ENCODE measurements around the gene GPX2.

GPX2 gene

DNA sequence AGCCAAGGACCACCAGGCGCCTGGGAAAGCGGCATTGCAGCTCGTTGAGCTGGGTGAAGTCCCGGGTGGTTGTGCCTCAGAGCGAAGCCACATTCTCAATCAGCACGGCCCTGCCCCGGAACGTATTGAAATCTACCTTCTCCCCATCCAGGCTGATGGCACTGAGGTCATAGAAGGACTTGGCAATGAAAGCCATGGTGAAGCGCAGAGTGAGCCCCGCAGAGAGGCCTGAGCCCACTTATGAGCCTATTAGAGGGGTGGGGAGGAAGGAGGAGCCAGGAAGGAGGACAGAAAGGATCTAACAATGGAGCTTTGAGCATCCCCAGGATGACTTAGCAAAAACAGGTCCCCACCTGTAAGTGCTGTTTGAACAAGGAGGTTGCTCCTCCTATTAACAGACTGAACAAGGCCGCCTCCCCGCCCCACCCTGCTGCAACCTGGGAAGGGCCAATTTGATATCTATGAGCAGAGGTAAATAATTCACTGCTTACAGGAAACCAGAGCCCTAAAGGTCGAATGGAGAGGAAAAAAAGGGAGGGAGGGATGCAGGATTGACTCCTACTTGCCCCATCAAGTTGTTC lies at the start of gene GPX2:
Gene GPX2 (minus strand): TSS at position 215 of the 581 bp plus-strand sequence. CDS start 19 bp downstream, at position 196.
- TF ChIP-seq YY1 (IDR thresholded peaks at IDR 0.05; ENCODE audit: low read depth) (no peak), RAD21 (IDR thresholded peaks at IDR 0.05; ENCODE audit: low read depth) (no peak), EP300 (IDR thresholded peaks at IDR 0.05; ENCODE audit: borderline replicate concordance) (no peak), NFIC (IDR thresholded peaks at IDR 0.05) (no peak)

DNA sequence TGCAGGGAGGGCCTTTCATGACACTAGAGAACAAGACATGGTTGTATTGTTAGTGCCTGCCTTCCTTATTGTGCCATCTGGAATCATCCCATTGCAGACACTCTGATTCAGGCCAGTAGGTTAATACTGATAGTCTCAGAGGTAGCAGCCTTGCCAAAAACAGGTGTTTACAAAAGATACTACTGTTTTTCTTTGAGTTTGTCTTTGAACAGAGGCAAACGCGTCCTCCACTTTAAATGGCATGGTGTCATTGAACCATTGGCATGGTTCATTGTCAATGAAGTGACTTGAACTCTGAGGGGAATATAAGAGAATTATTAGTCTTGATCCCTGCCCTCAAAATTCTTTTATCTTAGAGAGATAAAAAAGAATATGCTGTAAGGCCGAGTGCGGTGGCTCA lies 48.4 kb upstream of the GPX2 start:
- TF ChIP-seq TAF1 (IDR thresholded peaks at IDR 0.05; ENCODE audit: low read depth): no peak
- no peak for TF ChIP-seq ZBTB7A (IDR thresholded peaks at IDR 0.05; ENCODE audit: low read depth)
- TF ChIP-seq, protein P1, sequence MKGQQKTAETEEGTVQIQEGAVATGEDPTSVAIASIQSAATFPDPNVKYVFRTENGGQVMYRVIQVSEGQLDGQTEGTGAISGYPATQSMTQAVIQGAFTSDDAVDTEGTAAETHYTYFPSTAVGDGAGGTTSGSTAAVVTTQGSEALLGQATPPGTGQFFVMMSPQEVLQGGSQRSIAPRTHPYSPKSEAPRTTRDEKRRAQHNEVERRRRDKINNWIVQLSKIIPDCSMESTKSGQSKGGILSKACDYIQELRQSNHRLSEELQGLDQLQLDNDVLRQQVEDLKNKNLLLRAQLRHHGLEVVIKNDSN (IDR thresholded peaks at IDR 0.05): no peak
- TF ChIP-seq NFIC (IDR thresholded peaks at IDR 0.05): no peak
- no peak for TF ChIP-seq RAD21 (IDR thresholded peaks at IDR 0.05; ENCODE audit: low read depth)
- no peak for TF ChIP-seq TEAD4 (IDR thresholded peaks at IDR 0.05)
- TF ChIP-seq, protein P2, sequence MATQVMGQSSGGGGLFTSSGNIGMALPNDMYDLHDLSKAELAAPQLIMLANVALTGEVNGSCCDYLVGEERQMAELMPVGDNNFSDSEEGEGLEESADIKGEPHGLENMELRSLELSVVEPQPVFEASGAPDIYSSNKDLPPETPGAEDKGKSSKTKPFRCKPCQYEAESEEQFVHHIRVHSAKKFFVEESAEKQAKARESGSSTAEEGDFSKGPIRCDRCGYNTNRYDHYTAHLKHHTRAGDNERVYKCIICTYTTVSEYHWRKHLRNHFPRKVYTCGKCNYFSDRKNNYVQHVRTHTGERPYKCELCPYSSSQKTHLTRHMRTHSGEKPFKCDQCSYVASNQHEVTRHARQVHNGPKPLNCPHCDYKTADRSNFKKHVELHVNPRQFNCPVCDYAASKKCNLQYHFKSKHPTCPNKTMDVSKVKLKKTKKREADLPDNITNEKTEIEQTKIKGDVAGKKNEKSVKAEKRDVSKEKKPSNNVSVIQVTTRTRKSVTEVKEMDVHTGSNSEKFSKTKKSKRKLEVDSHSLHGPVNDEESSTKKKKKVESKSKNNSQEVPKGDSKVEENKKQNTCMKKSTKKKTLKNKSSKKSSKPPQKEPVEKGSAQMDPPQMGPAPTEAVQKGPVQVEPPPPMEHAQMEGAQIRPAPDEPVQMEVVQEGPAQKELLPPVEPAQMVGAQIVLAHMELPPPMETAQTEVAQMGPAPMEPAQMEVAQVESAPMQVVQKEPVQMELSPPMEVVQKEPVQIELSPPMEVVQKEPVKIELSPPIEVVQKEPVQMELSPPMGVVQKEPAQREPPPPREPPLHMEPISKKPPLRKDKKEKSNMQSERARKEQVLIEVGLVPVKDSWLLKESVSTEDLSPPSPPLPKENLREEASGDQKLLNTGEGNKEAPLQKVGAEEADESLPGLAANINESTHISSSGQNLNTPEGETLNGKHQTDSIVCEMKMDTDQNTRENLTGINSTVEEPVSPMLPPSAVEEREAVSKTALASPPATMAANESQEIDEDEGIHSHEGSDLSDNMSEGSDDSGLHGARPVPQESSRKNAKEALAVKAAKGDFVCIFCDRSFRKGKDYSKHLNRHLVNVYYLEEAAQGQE (IDR thresholded peaks at IDR 0.05; ENCODE audit: low read depth): no peak
- no peak for TF ChIP-seq EP300 (IDR thresholded peaks at IDR 0.05; ENCODE audit: borderline replicate concordance)
- no peak for TF ChIP-seq YY1 (IDR thresholded peaks at IDR 0.05; ENCODE audit: low read depth)
- no peak for TF ChIP-seq TCF12 (IDR thresholded peaks at IDR 0.05; ENCODE audit: low read depth)
- TF ChIP-seq CREB1 (IDR thresholded peaks at IDR 0.05; ENCODE audit: low read depth): no peak
- no peak for TF ChIP-seq FOXM1 (IDR thresholded peaks at IDR 0.05; ENCODE audit: borderline replicate concordance, low read depth)

DNA sequence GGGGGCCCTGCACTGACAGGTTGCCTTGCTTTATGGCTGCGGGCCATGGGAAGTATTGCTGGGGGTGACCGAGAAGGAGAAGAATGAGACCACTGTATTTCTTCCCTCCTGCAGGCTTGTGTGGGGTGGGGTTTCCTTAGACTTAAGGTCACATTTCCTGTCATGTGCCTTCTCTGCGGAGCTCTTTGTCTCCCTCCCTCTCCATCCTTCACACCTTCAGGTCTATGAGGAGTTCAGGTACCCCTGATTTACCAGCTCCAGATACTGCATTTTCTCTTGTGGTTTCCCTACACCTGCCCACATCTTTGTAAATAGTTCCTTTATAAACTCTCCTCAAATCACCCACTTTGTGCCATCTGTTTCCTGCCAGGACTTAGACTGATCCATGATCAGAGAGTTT lies 47.8 kb upstream of the GPX2 start:
- TF ChIP-seq NFIC (IDR thresholded peaks at IDR 0.05) (no peak), TEAD4 (IDR thresholded peaks at IDR 0.05) (no peak), YY1 (IDR thresholded peaks at IDR 0.05; ENCODE audit: low read depth) (no peak), FOXM1 (IDR thresholded peaks at IDR 0.05; ENCODE audit: borderline replicate concordance, low read depth) (no peak), EP300 (IDR thresholded peaks at IDR 0.05; ENCODE audit: borderline replicate concordance) (no peak)

DNA sequence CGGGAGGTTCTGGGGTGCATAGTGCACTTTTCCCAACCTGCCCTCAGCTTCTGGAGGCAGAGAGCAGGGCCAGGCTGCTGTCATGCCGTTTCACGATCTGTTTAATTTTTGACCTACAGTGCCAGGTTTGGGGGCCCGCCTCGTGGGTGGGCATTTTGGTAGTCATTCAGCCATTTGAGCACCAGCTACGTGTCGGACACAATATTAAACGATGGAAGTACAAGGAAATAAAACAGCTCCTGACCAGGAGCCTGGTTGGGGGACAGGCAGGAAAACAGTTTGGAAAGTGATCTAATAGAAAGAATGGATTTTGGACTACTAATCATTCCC lies 44.9 kb upstream of the GPX2 start:
- TF ChIP-seq NFIC (IDR thresholded peaks at IDR 0.05) (no peak), FOXM1 (IDR thresholded peaks at IDR 0.05; ENCODE audit: borderline replicate concordance, low read depth) (no peak), RAD21 (IDR thresholded peaks at IDR 0.05; ENCODE audit: low read depth) (no peak), YY1 (IDR thresholded peaks at IDR 0.05; ENCODE audit: low read depth) (no peak), CEBPB (IDR thresholded peaks at IDR 0.05) (no peak)
- TF ChIP-seq, protein P2 (IDR thresholded peaks at IDR 0.05; ENCODE audit: low read depth): no peak

DNA sequence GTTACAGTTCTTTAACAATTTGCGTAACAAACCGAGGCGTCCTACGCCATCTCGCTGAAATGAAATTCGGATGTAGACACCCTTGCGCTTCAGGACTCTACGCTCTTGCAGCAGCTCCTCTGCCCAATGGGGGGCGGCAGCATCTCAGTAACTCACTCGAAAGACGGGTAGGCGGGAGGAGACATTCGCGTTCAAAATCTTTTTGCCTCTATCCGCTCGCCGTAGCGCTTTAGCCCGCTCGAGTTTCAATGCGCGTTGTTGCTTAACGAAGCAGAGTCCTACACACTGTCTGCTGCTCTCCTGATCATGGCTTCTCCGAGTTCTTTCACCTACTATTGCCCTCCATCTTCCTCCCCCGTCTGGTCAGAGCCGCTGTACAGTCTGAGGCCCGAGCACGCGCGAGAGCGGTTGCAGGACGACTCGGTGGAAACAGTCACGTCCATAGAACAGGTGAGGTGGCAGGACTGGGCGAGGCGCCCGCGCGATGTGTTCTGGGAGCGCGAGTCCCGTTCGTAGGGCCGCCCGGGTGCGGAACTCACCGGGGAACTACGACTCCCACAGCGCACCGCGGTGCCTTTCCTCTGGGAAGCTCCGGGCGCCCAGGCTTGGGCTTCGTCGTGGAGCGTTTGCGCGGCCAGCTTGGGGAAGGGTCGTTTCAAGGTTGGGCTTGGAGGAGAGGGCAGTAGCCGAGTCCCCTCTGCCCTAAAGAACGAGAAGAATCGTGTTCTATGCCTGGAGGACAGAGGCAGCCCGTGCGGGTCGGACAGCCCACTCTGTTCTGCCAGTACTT lies 44.3 kb upstream of the GPX2 start, which contains the start of gene FNTB:
Gene FNTB (plus strand): TSS at position 248 of the 790 bp plus-strand sequence. CDS start 59 bp downstream, at position 307.
- TF ChIP-seq EP300 (IDR thresholded peaks at IDR 0.05; ENCODE audit: borderline replicate concordance): 0 out of 2 replicates have a peak, but pooled peaks have one; percentile 11
- peak; percentile 25; the same call in 1 of the 2 replicates for TF ChIP-seq NFIC (IDR thresholded peaks at IDR 0.05)
- TF ChIP-seq CREB1 (IDR thresholded peaks at IDR 0.05; ENCODE audit: low read depth): peak; percentile 44
- peak; percentile 65; the same call in 1 of the 2 replicates for TF ChIP-seq YY1 (IDR thresholded peaks at IDR 0.05; ENCODE audit: low read depth)
- peak; percentile 69; the same call in 1 of the 2 replicates for TF ChIP-seq TCF12 (IDR thresholded peaks at IDR 0.05; ENCODE audit: low read depth)
- no peak for TF ChIP-seq EGR1 (IDR thresholded peaks at IDR 0.05)
- 0 out of 2 replicates have a peak, but pooled peaks have one; percentile 47 for TF ChIP-seq FOXM1 (IDR thresholded peaks at IDR 0.05; ENCODE audit: borderline replicate concordance, low read depth)
- 0 out of 2 replicates have a peak, but pooled peaks have one; percentile 63 for TF ChIP-seq ZBTB7A (IDR thresholded peaks at IDR 0.05; ENCODE audit: low read depth)
- TF ChIP-seq TAF1 (IDR thresholded peaks at IDR 0.05; ENCODE audit: low read depth): peak; percentile 75
- TF ChIP-seq, protein P3, sequence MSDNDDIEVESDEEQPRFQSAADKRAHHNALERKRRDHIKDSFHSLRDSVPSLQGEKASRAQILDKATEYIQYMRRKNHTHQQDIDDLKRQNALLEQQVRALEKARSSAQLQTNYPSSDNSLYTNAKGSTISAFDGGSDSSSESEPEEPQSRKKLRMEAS (IDR thresholded peaks at IDR 0.05): peak; percentile 94
- TF ChIP-seq TEAD4 (IDR thresholded peaks at IDR 0.05): peak; percentile 10; the same call in 1 of the 2 replicates
- TF ChIP-seq, protein P2 (IDR thresholded peaks at IDR 0.05; ENCODE audit: low read depth): no peak
- peak; percentile 76 for TF ChIP-seq RAD21 (IDR thresholded peaks at IDR 0.05; ENCODE audit: low read depth)
- TF ChIP-seq, protein P1 (IDR thresholded peaks at IDR 0.05): no peak
- peak; percentile 57; the same call in 1 of the 2 replicates for TF ChIP-seq CEBPB (IDR thresholded peaks at IDR 0.05)

Data from Ishikawa (cell line).